HG03060 (cell line): ENCODE measurements around the gene ATP6V1B1.
"Not testable (repeated sequence)": the region's sequence is repeated elsewhere in the genome, so short reads cannot be mapped to it uniquely, and the experiment has no call there.

Source experiments
- ATAC-seq: cut with Tn5 transposase; IDR thresholded peaks from one replicate; pipeline ENCODE4 v1.9.1; 2021; ENCODE audit warnings: low read depth, moderate number of reproducible peaks; ENCODE audit not compliant: unreplicated experiment

Gene ATP6V1B1

GRCh38 chr2:71003966-71004755 is 68.5 kb downstream of the ATP6V1B1 start:
- ATAC-seq = no peak

- no peak for ATAC-seq
These were observed 69.2 kb downstream of the ATP6V1B1 start for GRCh38 chr2:71004857-71005256.

GRCh38 chr2:71005271-71006202 is 69.8 kb downstream of the ATP6V1B1 start:
- no peak for ATAC-seq

- no peak for ATAC-seq
These were observed 70.6 kb downstream of the ATP6V1B1 start for GRCh38 chr2:71006323-71006722.

- ATAC-seq = no peak
These were observed 71.5 kb downstream of the ATP6V1B1 start for GRCh38 chr2:71006955-71007799.

- ATAC-seq = no peak
These were observed 72.6 kb downstream of the ATP6V1B1 start for GRCh38 chr2:71008342-71008741.

GRCh38 chr2:71011786-71012185 is 76.1 kb downstream of the ATP6V1B1 start:
- not testable (repeated sequence) for ATAC-seq
